ENCODE data around the gene CMTM4.
"Not testable (repeated sequence)": the region's sequence is repeated elsewhere in the genome, so short reads cannot be mapped to it uniquely, and the experiment has no call there.

The CMTM4 gene

GRCh38 chr16:66641387-66641786, 55.2 kb downstream of the CMTM4 start:
- no peak for DNase-seq (ENCODE audit: low read depth)

- DNase-seq (ENCODE audit: low read depth), result no peak
These were observed 55.7 kb downstream of the CMTM4 start for GRCh38 chr16:66640724-66641314.

GRCh38 chr16:66639091-66639885, 57.3 kb downstream of the CMTM4 start:
- DNase-seq (ENCODE audit: low read depth), result no peak

GRCh38 chr16:66637806-66638205, 58.7 kb downstream of the CMTM4 start:
- no peak for DNase-seq (ENCODE audit: low read depth)

GRCh38 chr16:66636199-66636598, 60.3 kb downstream of the CMTM4 start:
- no peak for DNase-seq (ENCODE audit: low read depth)

- no peak for DNase-seq (ENCODE audit: low read depth)
These were observed 61.1 kb downstream of the CMTM4 start for GRCh38 chr16:66635406-66635805.

- DNase-seq (ENCODE audit: low read depth), result no peak
These were observed 61.9 kb downstream of the CMTM4 start for GRCh38 chr16:66634527-66635196.

- not testable (repeated sequence) for DNase-seq (ENCODE audit: low read depth)
These were observed 65.0 kb downstream of the CMTM4 start for GRCh38 chr16:66631558-66631957.

- not testable (repeated sequence) for DNase-seq (ENCODE audit: low read depth)
These were observed 65.8 kb downstream of the CMTM4 start for GRCh38 chr16:66630561-66631260.

GRCh38 chr16:66629856-66630255, 66.7 kb downstream of the CMTM4 start:
- no peak for DNase-seq (ENCODE audit: low read depth)

- not testable (repeated sequence) for DNase-seq (ENCODE audit: low read depth)
These were observed 68.7 kb downstream of the CMTM4 start for GRCh38 chr16:66627611-66628378.

GRCh38 chr16:66623755-66624154, 72.8 kb downstream of the CMTM4 start:
- no peak for DNase-seq (ENCODE audit: low read depth)

GRCh38 chr16:66622863-66623262, 73.7 kb downstream of the CMTM4 start:
- no peak for DNase-seq (ENCODE audit: low read depth)

GRCh38 chr16:66621973-66622372, 74.6 kb downstream of the CMTM4 start:
- DNase-seq (ENCODE audit: low read depth), result no peak

- no peak for DNase-seq (ENCODE audit: low read depth)
These were observed 76.1 kb downstream of the CMTM4 start for GRCh38 chr16:66620429-66620795.

GRCh38 chr16:66619534-66620428, 76.8 kb downstream of the CMTM4 start:
- DNase-seq (ENCODE audit: low read depth), result no peak

- no peak for DNase-seq (ENCODE audit: low read depth)
These were observed 77.8 kb downstream of the CMTM4 start for GRCh38 chr16:66618588-66619375.

- DNase-seq (ENCODE audit: low read depth), result no peak
These were observed 78.8 kb downstream of the CMTM4 start for GRCh38 chr16:66617728-66618127.

GRCh38 chr16:66617010-66617434, 79.5 kb downstream of the CMTM4 start:
- DNase-seq (ENCODE audit: low read depth), result no peak

GRCh38 chr16:66616592-66616991, 80.0 kb downstream of the CMTM4 start:
- no peak for DNase-seq (ENCODE audit: low read depth)
